Progenitor cell of endocrine pancreas (in vitro differentiated cells): ENCODE results near the gene LRP3. TPM values are rescaled to one million over a fixed set of nuclear protein-coding genes. Genes with fewer than 3 reads are reported as not detected.
"Not testable (repeated sequence)": the region's sequence is repeated elsewhere in the genome, so short reads cannot be mapped to it uniquely, and the experiment has no call there.

Source experiments
- DNase-seq: peaks from one replicate; pipeline ENCODE4 v3.0.0; 2021; ENCODE audit warnings: low spot score; ENCODE audit not compliant: unreplicated experiment
- H3K27ac Mint-ChIP-seq: 2 replicates; pipeline ENCODE4 v1.8.0; 2021; ENCODE audit warnings: mild to moderate bottlenecking, moderate library complexity, mixed read lengths
- H3K27me3 Mint-ChIP-seq: 2 replicates; pipeline ENCODE4 v1.8.0; 2021; ENCODE audit warnings: mixed read lengths
- H3K36me3 Mint-ChIP-seq: 2 replicates; pipeline ENCODE4 v1.8.0; 2022; ENCODE audit warnings: mixed read lengths; ENCODE audit not compliant: insufficient read depth
- H3K4me1 Mint-ChIP-seq: 2 replicates; pipeline ENCODE4 v1.8.0; 2021; ENCODE audit warnings: low read depth, mixed read lengths
- H3K4me3 Mint-ChIP-seq: 2 replicates; pipeline ENCODE4 v1.8.0; 2021; ENCODE audit warnings: low read depth, mild to moderate bottlenecking, moderate library complexity, mixed read lengths
- H3K9me3 Mint-ChIP-seq: 2 replicates; pipeline ENCODE4 v1.8.0; 2021; ENCODE audit warnings: low read depth, mixed read lengths
- CTCF ChIP-seq: fragments of 200-600 bp; sonication (generic); IDR thresholded peaks from one replicate; pipeline ENCODE4 v1.5.0; 2021; ENCODE audit warnings: antibody characterized with exemption, mild to moderate bottlenecking; ENCODE audit not compliant: unreplicated experiment
- total RNA-seq: library from RNA; stranded (reverse); gene quantifications from 2 replicates; pipeline ENCODE4 v1.2.1, GENCODE V29; 2021

Gene LRP3
- total RNA-seq, 1 donor from 2014 or later, result 51.2 TPM

DNA sequence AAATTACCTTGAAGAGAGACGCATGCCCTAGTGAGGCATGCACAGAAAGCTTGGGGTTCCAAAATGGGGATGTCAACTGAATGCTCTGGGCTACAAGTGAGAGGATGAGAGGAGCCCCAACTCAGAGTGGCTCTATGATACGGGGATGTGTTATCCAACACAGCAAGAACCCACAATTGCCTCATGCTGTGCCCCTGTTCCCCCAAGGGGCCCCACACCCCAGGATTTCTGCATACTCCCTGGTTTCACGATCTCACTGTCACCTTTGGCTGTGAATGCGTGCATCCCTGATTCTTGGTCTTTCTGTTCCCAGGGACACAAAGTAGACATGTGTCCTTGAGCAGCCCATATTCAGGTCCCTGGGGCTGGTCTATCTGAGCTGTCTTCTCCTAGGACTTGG is 32.9 kb upstream of the LRP3 start:
- peaks cover 7% of the 10 kb centered on the region for H3K36me3 Mint-ChIP-seq
- H3K27me3 Mint-ChIP-seq, result no peaks in the 10 kb centered on the region
- no peak for TF ChIP-seq CTCF
- no peak overlapping the region for H3K27ac Mint-ChIP-seq
- H3K4me1 Mint-ChIP-seq, result no peaks in the 10 kb centered on the region
- H3K4me3 Mint-ChIP-seq, result no peak overlapping the region
- DNase-seq, result no peak
- no peaks in the 10 kb centered on the region for H3K9me3 Mint-ChIP-seq

GRCh38 chr19:33163481-33163880 is 30.6 kb upstream of the LRP3 start:
- Mint-ChIP-seq H3K9me3 (peaks cover 9% of the 10 kb centered on the region), H3K4me3 (no peak overlapping the region), H3K27ac (no peak overlapping the region), H3K27me3 (no peaks in the 10 kb centered on the region), H3K36me3 (peaks cover 10% of the 10 kb centered on the region), H3K4me1 (no peaks in the 10 kb centered on the region)
- no peak for TF ChIP-seq CTCF
- DNase-seq, result no peak

DNA sequence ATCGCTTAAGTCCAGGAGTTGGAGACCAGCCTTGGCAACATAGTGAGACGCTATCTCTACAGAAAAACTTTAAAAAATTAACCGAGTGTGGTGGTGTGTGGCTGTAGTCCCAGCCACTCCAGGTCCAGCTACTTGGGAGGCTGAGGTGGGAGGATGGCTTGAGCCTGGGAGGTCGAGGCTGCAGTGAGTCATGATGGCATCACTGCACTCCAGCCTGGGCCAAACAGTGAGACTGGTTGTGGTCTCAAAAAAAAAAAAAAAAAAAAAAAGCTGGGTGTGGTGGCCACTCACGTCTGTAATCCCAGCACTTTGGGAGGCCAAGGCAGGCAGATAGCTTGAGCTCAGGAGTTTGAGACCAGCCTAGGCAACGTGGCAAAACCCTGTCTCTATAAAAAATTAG is 28.1 kb upstream of the LRP3 start:
- not testable (repeated sequence) for DNase-seq, H3K27me3 Mint-ChIP-seq, H3K4me1 Mint-ChIP-seq, H3K27ac Mint-ChIP-seq, H3K36me3 Mint-ChIP-seq, H3K4me3 Mint-ChIP-seq
- H3K9me3 Mint-ChIP-seq, result peaks cover 12% of the 10 kb centered on the region

GRCh38 chr19:33167438-33167837 is 26.7 kb upstream of the LRP3 start:
- DNase-seq, result no peak
- no peak for TF ChIP-seq CTCF
- H3K4me1 Mint-ChIP-seq, result peaks cover 1% of the 10 kb centered on the region
- peaks cover 12% of the 10 kb centered on the region for H3K9me3 Mint-ChIP-seq
- H3K27ac Mint-ChIP-seq, result no peak overlapping the region
- H3K27me3 Mint-ChIP-seq, result no peaks in the 10 kb centered on the region
- peaks cover 8% of the 10 kb centered on the region for H3K36me3 Mint-ChIP-seq
- H3K4me3 Mint-ChIP-seq, result no peak overlapping the region

GRCh38 chr19:33168528-33168927 is 25.6 kb upstream of the LRP3 start:
- Mint-ChIP-seq H3K9me3 (peaks cover 12% of the 10 kb centered on the region), H3K36me3 (peaks cover 9% of the 10 kb centered on the region), H3K4me1 (peaks cover 3% of the 10 kb centered on the region), H3K27ac (no peak overlapping the region), H3K27me3 (no peaks in the 10 kb centered on the region), H3K4me3 (no peak overlapping the region)
- TF ChIP-seq CTCF, result no peak
- DNase-seq, result no peak

DNA sequence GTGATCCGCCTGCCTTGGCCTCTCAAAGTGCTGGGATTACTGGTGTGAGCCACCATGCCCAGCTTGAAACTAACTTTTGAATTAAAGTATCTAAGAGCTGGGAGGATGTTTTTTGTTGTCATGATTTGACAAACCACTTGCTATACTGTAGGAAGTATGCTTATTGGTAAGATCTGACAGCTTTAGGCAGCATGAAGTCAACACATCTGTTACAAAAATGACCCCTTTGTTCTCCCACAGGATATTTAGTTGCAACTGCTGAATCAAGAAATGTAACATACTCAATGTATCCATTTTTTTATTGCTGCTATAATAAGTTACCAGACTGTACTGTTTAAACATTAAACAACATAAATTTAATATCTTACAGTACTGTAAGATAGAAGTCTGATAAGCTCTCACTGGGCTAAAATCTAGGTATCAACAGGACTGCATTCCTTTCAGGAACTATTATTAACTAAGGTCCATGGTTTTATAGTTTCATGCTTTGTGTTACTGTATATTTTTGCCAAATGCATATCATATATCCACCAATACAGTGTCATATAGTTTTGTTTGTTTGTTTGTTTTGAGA is 22.8 kb upstream of the LRP3 start:
- Mint-ChIP-seq H3K36me3 (peaks cover 7% of the 10 kb centered on the region), H3K27ac (no peak overlapping the region), H3K4me3 (no peak overlapping the region), H3K4me1 (peaks cover 12% of the 10 kb centered on the region), H3K9me3 (peaks cover 12% of the 10 kb centered on the region), H3K27me3 (no peaks in the 10 kb centered on the region)
- no peak for DNase-seq
- no peak for TF ChIP-seq CTCF
